Activated T-cell treated with anti-CD3 and anti-CD28 coated beads, Interleukin-2, amount 50 U/mL, for 48 hours (primary cell): ENCODE results near the gene PDE6A.
A peak's percentile ranks its signal among the peaks of the same experiment; 100 is the strongest.

Source experiments
- DNase-seq, 2 experiments: peaks; one replicate each; pipeline ENCODE4 v3.0.0-alpha.2; 2020

Gene PDE6A

GRCh38 chr5:149857499-149857898, 87.1 kb downstream of the PDE6A start:
- no peak for DNase-seq

- DNase-seq = no peak
These were observed 89.2 kb downstream of the PDE6A start for GRCh38 chr5:149855366-149855765.

GRCh38 chr5:149854866-149855265, 89.7 kb downstream of the PDE6A start:
- no peak for DNase-seq

- DNase-seq = no peak
These were observed 90.9 kb downstream of the PDE6A start for GRCh38 chr5:149853701-149854100.

GRCh38 chr5:149853331-149853648, 91.3 kb downstream of the PDE6A start:
- no peak for DNase-seq

GRCh38 chr5:149852641-149853330, 91.8 kb downstream of the PDE6A start:
- peak; percentile 62 to 63 for DNase-seq

- no peak for DNase-seq
These were observed 93.4 kb downstream of the PDE6A start for GRCh38 chr5:149851211-149851610.

- DNase-seq = no peak
These were observed 94.4 kb downstream of the PDE6A start for GRCh38 chr5:149849966-149850910.

GRCh38 chr5:149849280-149849965, 95.2 kb downstream of the PDE6A start:
- DNase-seq = no peak

- DNase-seq = no peak
These were observed 97.0 kb downstream of the PDE6A start for GRCh38 chr5:149847611-149848010.

GRCh38 chr5:149846021-149846420, 98.6 kb downstream of the PDE6A start:
- no peak for DNase-seq

- DNase-seq = no peak
These were observed 99.0 kb downstream of the PDE6A start for GRCh38 chr5:149845601-149846000.

GRCh38 chr5:149841851-149842793, 102.5 kb downstream of the PDE6A start:
- no peak for DNase-seq

GRCh38 chr5:149840226-149840825, 104.3 kb downstream of the PDE6A start:
- DNase-seq = no peak

GRCh38 chr5:149839761-149840160, 104.8 kb downstream of the PDE6A start:
- DNase-seq = no peak

- no peak for DNase-seq
These were observed 105.5 kb downstream of the PDE6A start for GRCh38 chr5:149838881-149839739.

GRCh38 chr5:149837680-149838269, 106.8 kb downstream of the PDE6A start:
- peak in 1 of 2 experiments; percentile 36 for DNase-seq

GRCh38 chr5:149836451-149837139, 108.0 kb downstream of the PDE6A start:
- no peak for DNase-seq

- DNase-seq = peak; percentile 58 to 64
These were observed 110.2 kb downstream of the PDE6A start for GRCh38 chr5:149834246-149834855.
